ENCODE measurements around the gene C5. TPM values are rescaled to one million over a fixed set of nuclear protein-coding genes. Genes with fewer than 3 reads are reported as not detected.

C5 gene
- total and polyA plus RNA-seq, 2 donors from 2014 or later, result 3.5 to 4.6 TPM

GRCh38 chr9:120936011-120936763 lies 113.9 kb downstream of the C5 start:
- Histone ChIP-seq H3K4me1 (ENCODE audit: control insufficient read depth in 2 of 3, insufficient read depth in 2 of 3, low read depth in 1 of 3, low read length in 3 of 3) (peaks cover 0 to 27% (median 14%) of the 10 kb centered on the region in 3 donors), H3K9me3 (ENCODE audit: control insufficient read depth in 2 of 3, insufficient read depth in 1 of 3, low read length in 3 of 3) (no peaks in the 10 kb centered on the region), H3K27me3 (ENCODE audit: control insufficient read depth, insufficient read depth, low read length) (no peaks in the 10 kb centered on the region), H3K36me3 (ENCODE audit: control insufficient read depth in 2 of 3, insufficient read depth in 3 of 3, low read length in 3 of 3) (no peaks in the 10 kb centered on the region), H3K9ac (ENCODE audit: low read length in 3 of 3) (peak overlapping the region in 1 of 3 donors; percentile 52), H3K4me3 (ENCODE audit: low read length in 3 of 3) (no peak overlapping the region), H3K27ac (ENCODE audit: low read depth in 2 of 2, low read length in 2 of 2) (peak overlapping the region; percentile 44 to 86)
- peak; percentile 84 to 96 (median 90) for DNase-seq
- FAIRE-seq, result peak; percentile 13
- intact Hi-C loops (cut with DNase I), result no loop called here
- TF ChIP-seq CTCF (IDR thresholded peaks at IDR 0.05; ENCODE audit: borderline replicate concordance, extremely low read depth, insufficient read depth), result peak; percentile 93

GRCh38 chr9:120935383-120935857 lies 114.7 kb downstream of the C5 start:
- DNase-seq (peak; percentile 64 to 97 (median 80)), FAIRE-seq (no peak)
- no peaks in the 10 kb centered on the region for H3K27me3 ChIP-seq (ENCODE audit: control insufficient read depth, insufficient read depth, low read length)
- no peak overlapping the region for H3K4me3 ChIP-seq (ENCODE audit: low read length in 3 of 3)
- H3K4me1 ChIP-seq (ENCODE audit: control insufficient read depth in 2 of 3, insufficient read depth in 2 of 3, low read depth in 1 of 3, low read length in 3 of 3), result peaks cover 0 to 25% (median 14%) of the 10 kb centered on the region in 3 donors
- H3K9ac ChIP-seq (ENCODE audit: low read length in 3 of 3), result peak overlapping the region in 1 of 3 donors; percentile 52
- TF ChIP-seq CTCF (IDR thresholded peaks at IDR 0.05; ENCODE audit: borderline replicate concordance, extremely low read depth, insufficient read depth), result no peak
- no peaks in the 10 kb centered on the region for H3K36me3 ChIP-seq (ENCODE audit: control insufficient read depth in 2 of 3, insufficient read depth in 3 of 3, low read length in 3 of 3)
- intact Hi-C loops (cut with DNase I), result no loop called here
- H3K27ac ChIP-seq (ENCODE audit: low read depth in 2 of 2, low read length in 2 of 2), result peak overlapping the region; percentile 44 to 79
- no peaks in the 10 kb centered on the region for H3K9me3 ChIP-seq (ENCODE audit: control insufficient read depth in 2 of 3, insufficient read depth in 1 of 3, low read length in 3 of 3)

DNA sequence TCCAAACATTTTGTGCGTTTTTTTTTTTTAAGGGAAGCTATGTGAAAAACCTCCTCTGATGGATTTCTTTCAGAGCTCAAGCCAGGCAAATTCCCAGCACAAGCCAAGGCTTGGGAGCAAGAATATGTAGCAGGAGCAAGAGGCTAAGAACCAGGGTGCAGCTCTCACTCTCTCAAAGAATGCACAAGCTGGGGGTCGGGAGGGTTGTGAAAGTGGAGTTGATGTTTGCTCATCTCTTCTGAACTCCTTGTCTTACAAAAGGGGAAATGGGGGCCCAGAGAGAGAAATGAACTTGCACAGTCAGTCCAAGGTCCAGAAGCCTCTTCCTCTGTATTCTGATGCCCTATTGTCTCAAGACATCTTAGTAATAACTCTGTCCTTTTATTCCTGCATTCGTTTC lies 115.8 kb downstream of the C5 start:
- TF ChIP-seq CTCF (IDR thresholded peaks at IDR 0.05; ENCODE audit: borderline replicate concordance, extremely low read depth, insufficient read depth), result no peak
- H3K9ac ChIP-seq (ENCODE audit: low read length in 3 of 3), result no peak overlapping the region
- H3K9me3 ChIP-seq (ENCODE audit: control insufficient read depth in 2 of 3, insufficient read depth in 1 of 3, low read length in 3 of 3), result no peaks in the 10 kb centered on the region
- H3K27me3 ChIP-seq (ENCODE audit: control insufficient read depth, insufficient read depth, low read length), result no peaks in the 10 kb centered on the region
- FAIRE-seq (no peak), DNase-seq (peak in 1 of 5 donors; percentile 2)
- no peaks in the 10 kb centered on the region for H3K36me3 ChIP-seq (ENCODE audit: control insufficient read depth in 2 of 3, insufficient read depth in 3 of 3, low read length in 3 of 3)
- intact Hi-C loops (cut with DNase I), result no loop called here
- H3K4me1 ChIP-seq (ENCODE audit: control insufficient read depth in 2 of 3, insufficient read depth in 2 of 3, low read depth in 1 of 3, low read length in 3 of 3), result peaks cover 0 to 25% (median 14%) of the 10 kb centered on the region in 3 donors
- H3K27ac ChIP-seq (ENCODE audit: low read depth in 2 of 2, low read length in 2 of 2), result no peak overlapping the region
- no peak overlapping the region for H3K4me3 ChIP-seq (ENCODE audit: low read length in 3 of 3)

Data from kidney (tissue), 14 donors.